ENCODE measurements around the gene XBP1. TPM values are rescaled to one million over a fixed set of nuclear protein-coding genes. Genes with fewer than 3 reads are reported as not detected.

The XBP1 gene
- total RNA-seq, 1 experiment from 2014 or later: 81.3 TPM

- Histone ChIP-seq H3K79me2 (ENCODE audit: insufficient read depth, low read length) (no peaks in the 10 kb centered on the region), H3K9me2 (ENCODE audit: insufficient read depth) (no peaks in the 10 kb centered on the region), H3K4me1 (ENCODE audit: control insufficient read depth in 1 of 2, insufficient read depth in 2 of 2, low read length in 2 of 2) (no peaks in the 10 kb centered on the region), H2AFZ (ENCODE audit: low read depth, low read length, poor library complexity, severe bottlenecking) (no peak overlapping the region), H3K36me3 (ENCODE audit: control insufficient read depth in 1 of 2, insufficient read depth in 2 of 2, low read length in 2 of 2) (no peaks in the 10 kb centered on the region), H3K27me3 (ENCODE audit: insufficient read depth, low read length) (no peaks in the 10 kb centered on the region), H4K20me1 (ENCODE audit: insufficient read depth) (no peaks in the 10 kb centered on the region), H3K4me3 (replicated peaks in 1 of 2; ENCODE audit: low read depth in 1 of 2, low read length in 2 of 2) (no peak overlapping the region), H3K4me2 (ENCODE audit: low read length) (no peak overlapping the region), H3K27ac (ENCODE audit: low read depth, low read length) (no peak overlapping the region), H3K9ac (ENCODE audit: low read length) (no peak overlapping the region), H3K9me3 (ENCODE audit: control insufficient read depth in 1 of 2, insufficient read depth in 1 of 2, low read depth in 1 of 2, low read length in 2 of 2) (no peaks in the 10 kb centered on the region)
- TF ChIP-seq ZNF274 (IDR thresholded peaks at IDR 0.05; ENCODE audit: low read depth, low read length): no peak
- 0 out of 6 replicates have a peak, but pooled peaks of 1 of the 3 experiments have one; percentile 18 for TF ChIP-seq CTCF (IDR thresholded peaks at IDR 0.05 in 2 of 3, conservative IDR thresholded peaks at IDR 0.05 in 1 of 3; ENCODE audit: borderline replicate concordance in 1 of 3, insufficient read depth in 1 of 3, low read depth in 2 of 3, low read length in 2 of 3)
- RAD21 ChIA-PET (ENCODE audit: low non-redundant PET in 1 of 2, low total read pairs in 2 of 2, uncharacterized antibody in 2 of 2, unreplicated experiment in 2 of 2): no interaction called here
- intact Hi-C loops (cut with micrococcal nuclease): no loop called here
- ATAC-seq: no peak
- no peak for DNase-seq (ENCODE audit: low read depth, low spot score)
- CTCF ChIA-PET: no interaction called here
- no TSS peak for BruUV-seq (replicated peaks)
- POLR2A ChIA-PET: no interaction called here
These were observed 40.7 kb upstream of the XBP1 start for GRCh38 chr22:28841111-28841510.

GRCh38 chr22:28838971-28839370 lies 38.6 kb upstream of the XBP1 start:
- no peak for DNase-seq (ENCODE audit: low read depth, low spot score)
- no peaks in the 10 kb centered on the region for H3K36me3 ChIP-seq (ENCODE audit: control insufficient read depth in 1 of 2, insufficient read depth in 2 of 2, low read length in 2 of 2)
- no peak overlapping the region for H3K27ac ChIP-seq (ENCODE audit: low read depth, low read length)
- H3K79me2 ChIP-seq (ENCODE audit: insufficient read depth, low read length): no peaks in the 10 kb centered on the region
- BruUV-seq (replicated peaks): no TSS peak
- ChIA-PET POLR2A (no interaction called here), CTCF (no interaction called here), RAD21 (ENCODE audit: low non-redundant PET in 1 of 2, low total read pairs in 2 of 2, uncharacterized antibody in 2 of 2, unreplicated experiment in 2 of 2) (no interaction called here)
- no peaks in the 10 kb centered on the region for H3K9me3 ChIP-seq (ENCODE audit: control insufficient read depth in 1 of 2, insufficient read depth in 1 of 2, low read depth in 1 of 2, low read length in 2 of 2)
- no peaks in the 10 kb centered on the region for H3K4me1 ChIP-seq (ENCODE audit: control insufficient read depth in 1 of 2, insufficient read depth in 2 of 2, low read length in 2 of 2)
- no peak overlapping the region for H3K4me2 ChIP-seq (ENCODE audit: low read length)
- no peaks in the 10 kb centered on the region for H3K27me3 ChIP-seq (ENCODE audit: insufficient read depth, low read length)
- ATAC-seq: no peak
- intact Hi-C loops (cut with micrococcal nuclease): no loop called here
- H4K20me1 ChIP-seq (ENCODE audit: insufficient read depth): no peaks in the 10 kb centered on the region
- no peak overlapping the region for H3K4me3 ChIP-seq (replicated peaks in 1 of 2; ENCODE audit: low read depth in 1 of 2, low read length in 2 of 2)
- no peaks in the 10 kb centered on the region for H3K9me2 ChIP-seq (ENCODE audit: insufficient read depth)
- no peak overlapping the region for H3K9ac ChIP-seq (ENCODE audit: low read length)
- no peak overlapping the region for H2AFZ ChIP-seq (ENCODE audit: low read depth, low read length, poor library complexity, severe bottlenecking)
- no peak for TF ChIP-seq ELF1 (IDR thresholded peaks at IDR 0.05; ENCODE audit: borderline replicate concordance, low read depth)
- TF ChIP-seq EZH2 (IDR thresholded peaks at IDR 0.05): no peak
- no peak for TF ChIP-seq REST (IDR thresholded peaks at IDR 0.05; ENCODE audit: low read depth)
- no peak for TF ChIP-seq ZNF274 (IDR thresholded peaks at IDR 0.05; ENCODE audit: low read depth, low read length)
- no peak for TF ChIP-seq YY1 (IDR thresholded peaks at IDR 0.05; ENCODE audit: extremely low read depth, insufficient replicate concordance, low read depth, low read length)
- no peak for TF ChIP-seq POLR2AphosphoS5 (IDR thresholded peaks at IDR 0.05; ENCODE audit: low read depth, low read length)
- TF ChIP-seq TCF7L2 (IDR thresholded peaks at IDR 0.05; ENCODE audit: borderline replicate concordance, extremely low read depth, insufficient read depth, insufficient read length): no peak
- no peak for TF ChIP-seq SRF (IDR thresholded peaks at IDR 0.05; ENCODE audit: low read depth)
- TF ChIP-seq EZH2phosphoT487 (IDR thresholded peaks at IDR 0.05; ENCODE audit: borderline replicate concordance): no peak
- no peak for TF ChIP-seq SP1 (IDR thresholded peaks at IDR 0.05; ENCODE audit: low read depth)
- TF ChIP-seq RAD21 (IDR thresholded peaks at IDR 0.05; ENCODE audit: low read depth): no peak
